Measurements from ENCODE around the gene POLR3K.
A peak's percentile ranks its signal among the peaks of the same experiment; 100 is the strongest.

DNA sequence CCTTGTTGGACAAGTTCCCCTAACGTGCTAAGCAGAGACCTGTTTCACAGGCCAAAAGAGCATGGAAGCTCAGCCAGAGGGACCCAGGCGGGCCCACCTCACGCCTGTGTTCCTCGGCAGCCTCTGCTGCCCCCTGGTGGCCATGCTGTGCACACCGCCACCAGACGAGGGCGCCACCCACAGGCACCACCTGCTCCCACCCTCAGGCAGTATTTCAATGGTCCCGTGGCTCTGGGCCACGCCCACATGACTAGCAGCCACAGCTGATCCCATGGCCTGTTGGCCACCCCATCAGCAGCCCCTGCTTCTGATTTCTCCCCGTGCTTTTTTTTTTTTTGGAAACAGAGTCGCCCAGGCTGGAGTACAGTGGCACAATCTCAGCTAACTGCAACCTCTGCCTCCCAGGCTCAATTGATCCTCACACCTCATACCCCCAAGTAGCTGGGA is 43.5 kb upstream of the POLR3K start:
- peak in 1 of 2 donors; percentile 56 for TF ChIP-seq EP300 (IDR thresholded peaks at IDR 0.05)
- TF ChIP-seq, protein P1, sequence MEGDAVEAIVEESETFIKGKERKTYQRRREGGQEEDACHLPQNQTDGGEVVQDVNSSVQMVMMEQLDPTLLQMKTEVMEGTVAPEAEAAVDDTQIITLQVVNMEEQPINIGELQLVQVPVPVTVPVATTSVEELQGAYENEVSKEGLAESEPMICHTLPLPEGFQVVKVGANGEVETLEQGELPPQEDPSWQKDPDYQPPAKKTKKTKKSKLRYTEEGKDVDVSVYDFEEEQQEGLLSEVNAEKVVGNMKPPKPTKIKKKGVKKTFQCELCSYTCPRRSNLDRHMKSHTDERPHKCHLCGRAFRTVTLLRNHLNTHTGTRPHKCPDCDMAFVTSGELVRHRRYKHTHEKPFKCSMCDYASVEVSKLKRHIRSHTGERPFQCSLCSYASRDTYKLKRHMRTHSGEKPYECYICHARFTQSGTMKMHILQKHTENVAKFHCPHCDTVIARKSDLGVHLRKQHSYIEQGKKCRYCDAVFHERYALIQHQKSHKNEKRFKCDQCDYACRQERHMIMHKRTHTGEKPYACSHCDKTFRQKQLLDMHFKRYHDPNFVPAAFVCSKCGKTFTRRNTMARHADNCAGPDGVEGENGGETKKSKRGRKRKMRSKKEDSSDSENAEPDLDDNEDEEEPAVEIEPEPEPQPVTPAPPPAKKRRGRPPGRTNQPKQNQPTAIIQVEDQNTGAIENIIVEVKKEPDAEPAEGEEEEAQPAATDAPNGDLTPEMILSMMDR (IDR thresholded peaks at IDR 0.05), result peak; percentile 94 to 100 (median 99)
